HG03025 (cell line): Measurements from ENCODE around the gene CLMN.
A peak's percentile ranks its signal among the peaks of the same experiment; 100 is the strongest.

Experiments used
- ATAC-seq: cut with Tn5 transposase; IDR thresholded peaks from one replicate; pipeline ENCODE4 v1.9.1; 2021; ENCODE audit warnings: mild to moderate bottlenecking, moderate library complexity; ENCODE audit not compliant: unreplicated experiment, low FRiP score

Gene CLMN

GRCh38 chr14:95346266-95346665, 26.6 kb upstream of the CLMN start:
- ATAC-seq, result no peak

- ATAC-seq, result no peak
Measured at GRCh38 chr14:95345032-95345431, 25.3 kb upstream of the CLMN start.

DNA sequence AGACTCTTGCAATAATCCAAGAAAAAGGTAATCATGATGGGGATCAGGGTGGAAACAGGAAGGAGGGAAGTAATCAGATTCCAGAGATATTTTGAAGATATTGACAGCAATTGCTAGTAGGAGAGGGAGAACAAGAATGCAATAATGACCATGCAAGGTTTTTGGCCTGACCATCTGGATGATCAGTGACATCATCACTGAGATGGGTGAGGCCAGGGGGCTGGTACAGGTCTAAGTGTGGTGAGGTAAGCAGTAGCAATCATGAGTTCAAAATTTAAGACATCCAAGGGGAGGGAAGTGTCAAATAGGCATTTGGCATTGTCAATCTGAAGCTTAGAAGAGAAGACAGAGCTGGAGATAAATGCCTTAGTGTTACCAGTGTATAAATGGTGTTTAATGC, 24.8 kb upstream of the CLMN start:
- ATAC-seq, result no peak

DNA sequence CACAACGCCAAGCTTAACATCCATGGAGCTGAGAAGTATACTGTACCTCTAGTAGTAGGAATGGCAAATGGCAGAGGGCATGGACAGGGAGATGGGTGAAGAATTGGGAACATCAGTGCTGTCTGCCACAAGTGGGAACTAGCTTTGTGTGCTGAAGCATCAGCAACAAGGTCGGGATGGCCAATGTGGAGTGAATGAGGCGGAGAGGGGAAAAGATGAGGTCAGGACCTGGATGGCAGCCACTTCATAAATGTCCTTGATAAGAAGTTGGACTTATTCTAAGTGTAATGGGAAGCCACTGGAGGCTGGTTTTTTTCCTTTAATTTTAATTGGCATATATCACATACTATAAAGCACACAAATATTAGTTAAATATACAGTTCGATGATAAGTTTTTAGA, 21.9 kb upstream of the CLMN start:
- ATAC-seq, result no peak

DNA sequence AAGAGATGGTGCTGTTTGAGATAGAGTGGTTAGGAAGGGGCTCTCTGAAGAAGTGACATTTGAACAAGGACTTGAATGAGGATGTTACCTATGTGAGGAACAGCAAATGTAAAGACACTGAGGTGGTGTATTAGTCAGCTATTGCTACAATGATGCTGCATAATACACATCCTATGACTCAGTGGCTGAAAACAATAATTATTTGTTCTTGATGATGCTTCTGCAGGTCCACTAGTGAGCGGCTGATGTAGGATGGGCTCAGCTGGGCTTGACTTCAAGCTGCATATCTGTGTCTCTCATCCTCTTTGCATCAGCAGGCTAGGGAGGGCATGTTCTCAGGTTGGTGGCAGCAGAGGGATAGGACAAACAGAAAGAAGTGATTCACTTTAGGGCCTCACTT, 21.4 kb upstream of the CLMN start:
- ATAC-seq, result no peak

- no peak for ATAC-seq
Measured at GRCh38 chr14:95340201-95340697, 20.5 kb upstream of the CLMN start.

DNA sequence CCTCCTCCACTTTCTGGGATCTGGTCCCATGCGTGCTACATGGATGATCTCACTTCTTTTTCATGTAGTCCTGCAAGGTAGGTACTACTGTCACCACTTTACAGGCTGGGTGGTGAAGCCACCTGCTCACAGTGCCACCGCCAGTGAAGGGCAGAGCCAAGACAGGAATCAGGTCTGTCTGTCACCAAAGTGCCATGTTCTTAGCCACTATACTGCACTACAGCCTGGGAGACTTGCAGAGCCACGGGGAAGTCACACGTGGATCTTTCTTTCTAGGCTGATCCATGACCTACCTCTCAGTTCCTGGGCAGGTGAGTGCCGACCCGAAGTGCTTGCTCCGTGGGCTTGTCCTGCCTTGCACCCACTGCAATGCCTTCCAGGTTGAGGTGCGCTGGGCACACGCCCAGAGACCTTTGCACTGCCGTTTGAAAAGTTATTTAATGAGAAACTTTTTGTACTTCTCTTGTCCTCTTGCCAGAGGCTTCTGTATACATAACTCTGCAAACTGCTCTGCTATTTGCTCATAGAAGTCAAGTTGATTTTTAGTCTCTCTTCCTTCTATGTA, 19.7 kb upstream of the CLMN start:
- no peak for ATAC-seq

DNA sequence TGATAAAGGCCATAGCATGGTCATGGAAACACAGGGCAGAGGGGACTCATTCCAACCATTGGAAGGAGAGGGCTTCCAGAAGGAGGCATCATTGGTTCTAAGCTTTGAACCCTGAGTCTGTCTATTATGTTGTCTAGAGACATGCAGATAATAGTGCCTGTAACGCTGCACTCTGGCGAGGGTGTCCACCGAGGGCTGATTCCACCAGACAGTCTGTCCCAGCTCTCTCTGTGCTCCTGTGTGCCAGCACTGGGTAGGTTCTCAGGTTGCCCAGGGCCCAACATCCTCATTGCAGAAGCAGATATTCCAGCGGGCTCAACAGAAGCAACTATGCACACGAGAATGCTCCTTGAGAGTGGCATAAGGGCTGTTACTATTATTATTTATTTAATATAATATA, 18.7 kb upstream of the CLMN start:
- ATAC-seq, result no peak

DNA sequence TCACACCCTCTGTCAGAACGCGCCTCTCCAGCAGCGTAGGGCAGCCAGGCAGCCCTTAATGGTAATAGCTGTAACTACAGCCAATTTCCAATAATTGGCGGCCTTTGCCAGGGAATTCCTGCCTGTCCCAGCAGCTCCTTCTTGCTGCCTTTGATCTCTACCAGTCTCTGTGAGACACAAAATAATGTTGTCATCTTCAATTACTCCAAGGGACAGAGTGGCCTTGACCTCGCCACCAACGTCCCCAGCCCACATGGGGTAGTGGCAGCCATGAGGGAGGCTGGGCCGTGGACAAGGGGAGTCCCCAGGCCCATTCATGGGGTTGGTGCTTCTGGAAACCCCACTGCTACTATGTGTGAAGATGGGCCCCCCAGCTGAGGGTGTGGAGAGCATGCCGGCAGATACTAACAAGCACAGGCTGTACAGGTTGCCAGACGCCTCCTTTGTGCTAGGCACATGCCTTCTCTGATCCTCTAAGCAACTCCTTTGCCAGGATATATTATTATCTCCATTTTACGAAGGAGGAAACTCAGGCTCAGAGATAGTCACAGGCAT, 17.4 kb upstream of the CLMN start:
- no peak for ATAC-seq

DNA sequence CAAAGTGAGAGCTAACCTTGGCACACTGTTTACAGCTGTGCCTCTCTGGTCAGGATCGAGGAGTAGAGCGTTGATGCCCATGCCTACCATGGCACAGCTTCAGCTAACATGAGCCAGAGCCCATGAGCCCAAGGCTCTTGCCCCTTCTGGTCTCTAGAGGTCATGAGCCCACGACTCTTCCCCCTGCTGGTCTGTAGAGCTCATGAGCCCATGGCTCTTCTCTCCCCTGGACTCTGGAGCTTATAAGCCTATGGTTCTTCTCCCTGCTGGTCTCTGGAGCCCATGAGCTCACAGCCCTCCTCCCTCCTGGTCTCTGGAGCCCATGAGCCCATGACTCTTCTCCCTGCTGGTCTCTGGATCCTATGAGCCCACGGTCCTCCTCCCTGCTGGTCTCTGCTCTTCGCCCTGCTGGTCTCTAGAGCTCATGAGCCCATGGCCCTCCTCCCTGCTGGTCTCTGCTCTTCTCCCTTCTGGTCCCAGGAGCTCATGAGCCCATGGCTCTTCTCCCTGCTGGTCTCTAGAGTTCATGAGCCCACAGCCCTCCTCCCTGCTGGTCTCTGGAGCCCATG, 16.6 kb upstream of the CLMN start:
- ATAC-seq, result no peak

DNA sequence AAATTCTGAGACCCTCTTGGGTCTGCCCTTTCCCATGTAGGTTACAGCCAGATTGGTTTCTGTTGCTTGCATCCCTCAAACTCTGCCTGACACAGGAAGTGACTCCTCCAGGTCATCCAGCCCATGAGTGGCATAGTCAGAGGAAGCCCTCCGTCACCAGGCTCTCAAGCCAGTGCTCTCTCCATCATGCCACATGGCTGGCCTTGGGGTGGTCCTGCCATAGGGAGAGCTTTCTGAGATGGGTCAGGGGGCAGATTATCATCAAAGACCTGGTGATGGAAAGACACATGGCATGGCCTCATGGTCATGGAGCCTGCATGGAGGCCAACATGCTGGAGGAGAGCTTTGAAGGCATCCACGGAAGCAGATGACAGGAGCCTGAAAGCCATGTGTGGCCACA, 15.4 kb upstream of the CLMN start:
- ATAC-seq, result no peak

DNA sequence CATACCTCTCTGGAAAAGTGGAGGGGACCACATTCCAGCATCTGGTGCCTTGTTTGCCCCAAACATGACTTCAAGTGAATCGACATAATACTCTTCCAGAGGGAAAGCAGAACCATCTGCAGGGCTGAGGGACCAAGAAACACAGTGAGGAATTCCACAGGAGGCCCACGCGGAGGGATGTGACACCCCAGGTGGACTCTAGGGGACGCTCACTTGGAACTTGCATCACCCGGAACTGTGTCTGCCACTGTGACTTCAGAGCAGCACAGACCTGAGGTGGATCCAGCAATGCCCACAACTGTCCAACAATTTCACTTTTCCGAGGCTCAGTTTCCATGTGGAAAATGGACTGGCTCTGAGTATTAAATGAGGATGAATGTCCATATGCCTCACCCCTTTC, 14.3 kb upstream of the CLMN start:
- no peak for ATAC-seq

DNA sequence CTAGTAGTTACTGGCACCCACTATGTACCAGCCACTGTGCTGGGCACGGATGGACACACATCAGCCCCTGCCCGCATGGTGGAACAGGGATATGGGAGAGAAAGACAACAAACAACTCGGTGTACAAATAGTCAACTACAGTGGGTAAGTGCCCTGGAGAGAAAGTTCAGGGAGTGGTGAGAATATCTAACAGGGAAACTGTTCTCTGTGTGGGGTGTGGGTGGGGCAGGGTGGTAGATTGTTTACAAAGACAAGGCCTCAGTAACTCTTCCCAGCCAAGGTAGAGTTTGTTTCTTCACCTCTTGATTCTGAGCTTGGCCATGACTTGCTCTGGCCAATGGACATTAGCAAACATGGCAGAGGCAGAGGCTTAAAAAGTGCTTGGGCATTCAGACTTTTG, 12.9 kb upstream of the CLMN start:
- ATAC-seq, result no peak

GRCh38 chr14:95331708-95332408, 12.2 kb upstream of the CLMN start:
- no peak for ATAC-seq

- ATAC-seq, result no peak
Measured at GRCh38 chr14:95330591-95331370, 11.1 kb upstream of the CLMN start.

DNA sequence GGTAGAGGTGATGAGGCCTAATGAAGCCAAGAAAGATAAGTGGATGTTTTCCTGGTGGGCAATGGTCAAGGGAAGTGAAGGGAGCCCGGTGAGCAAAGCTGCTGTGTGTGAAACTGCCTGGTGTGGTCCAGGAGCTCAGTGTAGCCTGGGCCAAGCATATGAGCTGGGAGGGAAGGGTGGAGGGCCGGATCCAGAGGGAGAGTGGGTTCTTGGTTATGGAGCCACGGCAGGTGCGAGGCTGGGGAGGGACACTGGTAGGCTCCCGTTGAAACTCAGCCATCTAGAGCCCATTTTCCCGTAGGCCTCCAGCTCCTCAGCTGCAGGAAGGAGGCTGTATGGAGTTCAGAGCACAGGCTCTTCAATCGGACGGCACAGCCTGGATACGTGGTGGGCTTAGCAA, 10.2 kb upstream of the CLMN start:
- ATAC-seq, result no peak

DNA sequence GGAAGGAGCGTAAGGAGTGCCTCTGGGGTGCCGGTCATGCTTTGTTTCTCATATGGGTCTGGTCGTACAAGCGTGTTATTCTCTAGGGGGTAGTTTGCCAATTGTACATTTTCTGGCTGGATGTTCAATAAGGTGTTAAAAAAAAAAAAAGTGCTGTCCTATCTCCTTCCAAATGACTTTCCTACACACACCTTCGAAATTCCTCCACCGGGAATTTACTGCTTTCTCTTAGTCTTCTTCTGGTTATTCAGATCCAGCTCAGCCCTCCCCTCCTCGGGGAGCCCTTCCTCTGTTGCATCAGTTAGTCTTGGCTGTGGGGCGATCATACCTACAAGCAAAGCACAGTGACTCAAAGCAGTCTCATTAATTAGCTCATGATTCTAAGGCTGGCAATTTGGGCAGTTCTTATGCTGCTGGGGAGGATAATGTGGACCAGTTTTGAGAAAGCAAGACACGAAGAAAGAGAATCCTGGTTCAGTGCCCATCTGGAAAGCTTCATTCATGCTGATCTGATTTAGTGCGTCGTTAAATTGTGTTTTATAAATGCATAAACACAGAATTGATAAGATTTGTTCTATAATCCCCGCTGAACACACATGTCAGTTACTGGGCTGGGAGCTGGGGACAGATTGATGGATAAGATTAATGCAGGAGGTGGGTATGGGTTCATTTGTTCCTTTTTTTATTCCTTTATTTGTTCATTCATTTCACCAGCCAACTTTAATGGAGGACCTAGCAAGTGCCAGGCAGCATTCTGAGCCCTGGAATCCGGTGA, 9.2 kb upstream of the CLMN start:
- ATAC-seq, result no peak

GRCh38 chr14:95327558-95328374, 8.1 kb upstream of the CLMN start:
- ATAC-seq, result peak; percentile 90

DNA sequence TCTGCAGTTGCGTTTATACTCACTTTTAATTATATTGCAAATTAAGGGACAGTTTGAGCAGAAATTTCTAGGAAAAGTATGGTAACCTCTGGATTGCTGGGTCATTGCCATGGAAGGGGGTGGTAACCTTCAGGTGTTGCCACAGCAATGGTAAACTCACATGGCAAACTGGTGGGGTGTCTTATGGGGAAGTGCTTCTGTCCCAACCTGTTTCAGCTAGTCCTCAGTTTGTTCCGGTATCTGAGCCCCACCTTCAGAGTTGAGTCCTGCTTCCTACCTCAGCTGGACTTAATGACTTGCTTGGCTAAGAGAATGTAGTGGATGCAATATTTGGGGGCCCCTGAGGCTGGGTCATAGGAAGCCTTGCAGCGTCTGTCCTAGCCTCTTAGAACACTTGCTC, 7.3 kb upstream of the CLMN start:
- peak; percentile 32 for ATAC-seq

DNA sequence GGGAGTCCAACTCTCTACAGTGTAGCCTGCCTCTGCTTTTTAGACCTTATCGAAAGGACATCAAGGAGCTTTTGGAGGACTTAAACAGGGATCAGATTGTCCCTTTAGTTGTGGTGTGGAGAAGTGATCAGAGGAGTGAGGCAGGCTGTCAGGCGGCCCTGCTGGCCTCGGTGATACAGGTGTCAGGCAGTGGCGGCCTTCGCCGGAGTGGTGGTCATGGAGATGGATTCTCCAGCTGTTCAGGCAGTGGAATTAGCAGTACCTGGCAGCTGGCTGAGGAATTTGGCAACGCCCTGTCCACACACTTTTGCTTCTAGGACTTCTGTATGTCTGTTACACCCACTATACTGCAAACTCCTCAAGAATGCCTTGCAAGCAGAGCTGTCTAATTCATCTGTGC, 4.2 kb upstream of the CLMN start:
- no peak for ATAC-seq
